Measurements from ENCODE around the gene THSD7B. TPM values are rescaled to one million over a fixed set of nuclear protein-coding genes. Genes with fewer than 3 reads are reported as not detected.
A peak's percentile ranks its signal among the peaks of the same experiment; 100 is the strongest.
"Not testable (repeated sequence)": the region's sequence is repeated elsewhere in the genome, so short reads cannot be mapped to it uniquely, and the experiment has no call there.

The THSD7B gene
- polyA plus RNA-seq, 2 of the 4 experiments (the other 2 are of a cell fraction), result not detected

DNA sequence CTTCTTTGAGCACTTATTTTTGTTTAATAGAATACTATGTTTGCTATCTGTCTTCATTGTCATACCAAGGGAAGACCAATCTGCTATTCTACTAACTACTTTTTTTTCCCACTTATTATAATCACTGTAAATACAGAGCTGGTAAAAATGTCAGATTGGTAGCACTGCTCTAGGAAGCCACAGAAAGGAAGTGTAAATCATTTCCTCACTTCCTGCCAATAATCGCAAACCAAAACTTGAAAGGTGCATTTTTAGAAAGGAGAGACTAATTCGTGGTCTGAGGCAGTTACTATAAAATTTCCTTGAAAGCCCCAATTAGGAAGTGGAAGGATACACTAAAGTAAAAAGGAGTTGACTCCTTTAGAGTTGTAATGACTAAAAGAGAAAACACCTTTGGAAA is 13.9 kb upstream of the THSD7B start:
- WGBS (ENCODE audit: missing lambda C conversion rate), result 15% methylated on average over 2 of the region's 2 CpGs

GRCh38 chr2:136758504-136758903 is 6.8 kb upstream of the THSD7B start:
- WGBS (ENCODE audit: missing lambda C conversion rate), result 36% methylated on average over 6 of the region's 22 CpGs
- ATAC-seq; H3K4me3 ChIP-seq; POLR2A ChIA-PET; FAIRE-seq; H3K4me1 ChIP-seq; DNase-seq (ENCODE audit: low read depth in 1 of 2, low spot score in 1 of 2); H3K4me2 ChIP-seq; H3K9me3 ChIP-seq; CTCF ChIA-PET; H3K27ac ChIP-seq: not testable (repeated sequence)

More for the DNA sequence above, 13.9 kb upstream of the THSD7B start:
- H3K27ac ChIP-seq, result no peak overlapping the region
- no peak overlapping the region for H3K4me3 ChIP-seq
- no peak for ATAC-seq
- TF ChIP-seq HOXB13 (CRISPR knock-in tag; IDR thresholded peaks at IDR 0.05; ENCODE audit: low read depth) (no peak), ZNF302 (CRISPR knock-in tag; IDR thresholded peaks at IDR 0.05) (no peak), MAFK (IDR thresholded peaks at IDR 0.05; ENCODE audit: partially characterized antibody) (no peak), EP300 (IDR thresholded peaks at IDR 0.05) (no peak), TP53 (CRISPR knock-in tag; IDR thresholded peaks at IDR 0.05) (no peak), CBX2 (IDR thresholded peaks at IDR 0.05; ENCODE audit: borderline replicate concordance, low read depth) (no peak), USF2 (IDR thresholded peaks at IDR 0.05) (no peak), RAD21 (conservative IDR thresholded peaks at IDR 0.05 in 1 of 2, IDR thresholded peaks at IDR 0.05 in 1 of 2) (no peak), POLR2A (IDR thresholded peaks at IDR 0.05; ENCODE audit: low read length) (no peak), NFE2L2 (conservative IDR thresholded peaks at IDR 0.05; ENCODE audit: low read length) (no peak), BHLHE40 (IDR thresholded peaks at IDR 0.05; ENCODE audit: low read depth, low read length) (no peak), HEYL (CRISPR knock-in tag; IDR thresholded peaks at IDR 0.05) (no peak), RNF2 (IDR thresholded peaks at IDR 0.05; ENCODE audit: borderline replicate concordance, low read depth) (no peak), ELK1 (IDR thresholded peaks at IDR 0.05; ENCODE audit: low read depth, low read length) (no peak), HOXB5 (CRISPR knock-in tag; IDR thresholded peaks at IDR 0.05) (no peak), GATA3 (IDR thresholded peaks at IDR 0.05; ENCODE audit: borderline replicate concordance) (no peak)
- TF ChIP-seq, protein P1, sequence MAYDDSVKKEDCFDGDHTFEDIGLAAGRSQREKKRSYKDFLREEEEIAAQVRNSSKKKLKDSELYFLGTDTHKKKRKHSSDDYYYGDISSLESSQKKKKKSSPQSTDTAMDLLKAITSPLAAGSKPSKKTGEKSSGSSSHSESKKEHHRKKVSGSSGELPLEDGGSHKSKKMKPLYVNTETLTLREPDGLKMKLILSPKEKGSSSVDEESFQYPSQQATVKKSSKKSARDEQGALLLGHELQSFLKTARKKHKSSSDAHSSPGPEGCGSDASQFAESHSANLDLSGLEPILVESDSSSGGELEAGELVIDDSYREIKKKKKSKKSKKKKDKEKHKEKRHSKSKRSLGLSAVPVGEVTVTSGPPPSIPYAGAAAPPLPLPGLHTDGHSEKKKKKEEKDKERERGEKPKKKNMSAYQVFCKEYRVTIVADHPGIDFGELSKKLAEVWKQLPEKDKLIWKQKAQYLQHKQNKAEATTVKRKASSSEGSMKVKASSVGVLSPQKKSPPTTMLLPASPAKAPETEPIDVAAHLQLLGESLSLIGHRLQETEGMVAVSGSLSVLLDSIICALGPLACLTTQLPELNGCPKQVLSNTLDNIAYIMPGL (CRISPR knock-in tag; IDR thresholded peaks at IDR 0.05; ENCODE audit: borderline replicate concordance), result no peak
- H3K4me1 ChIP-seq, result no peaks in the 10 kb centered on the region
- ChIA-PET CTCF (no interaction called here), POLR2A (no interaction called here)
- H3K4me2 ChIP-seq, result no peak overlapping the region
- DNase-seq (ENCODE audit: low read depth in 1 of 2, low spot score in 1 of 2), result no peak
- FAIRE-seq, result no peak
- no peaks in the 10 kb centered on the region for H3K9me3 ChIP-seq

DNA sequence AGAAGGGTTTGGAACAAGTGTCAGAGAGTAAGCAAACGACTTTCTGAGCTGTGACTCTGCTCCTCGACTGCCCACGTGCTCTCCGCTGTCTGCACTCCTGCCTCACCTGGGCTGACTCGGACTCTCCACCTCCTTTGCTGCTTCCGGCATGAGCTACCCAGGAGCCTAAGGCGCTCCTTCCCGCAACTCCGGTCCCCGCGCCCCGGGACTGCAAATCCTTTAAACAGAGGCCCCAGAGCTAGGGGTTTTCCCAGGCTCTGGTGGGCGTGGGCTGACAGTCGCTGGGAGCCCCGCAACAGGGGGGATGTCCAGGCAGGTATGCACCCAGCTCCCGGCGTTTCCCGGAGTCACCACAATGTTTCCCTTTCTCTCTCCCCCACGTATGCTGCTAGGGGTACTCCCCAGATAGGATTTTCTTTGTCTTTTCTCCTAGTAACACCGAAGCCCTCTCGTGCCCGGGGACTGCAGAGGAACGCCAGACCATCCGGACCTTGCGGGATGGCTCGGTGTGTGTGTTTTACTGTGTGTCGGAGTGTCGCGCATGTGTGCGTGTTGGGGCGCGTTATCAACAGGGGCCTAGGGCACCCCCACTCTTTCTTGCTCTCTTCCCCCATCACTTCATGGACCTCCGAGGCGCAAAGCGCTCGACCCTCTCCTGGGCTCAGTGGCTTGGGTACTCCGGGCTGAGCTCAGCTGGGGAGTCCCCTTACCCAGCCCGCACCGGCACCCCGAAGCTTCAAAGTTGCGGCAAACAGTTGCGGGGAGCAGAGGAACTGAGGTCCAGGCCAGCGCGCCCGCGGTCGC is 691 bp upstream of the THSD7B start:
- peak in 1 of 2 experiments; percentile 45; a peak in 3 of 6 replicates for ATAC-seq
- ChIA-PET CTCF (interaction anchor here (0.6 kb wide), 1 partner anchor 1074 kb away, joined by 3 read pairs; no protein-coding TSS in a partner anchor), POLR2A (no interaction called here)
- H3K4me2 ChIP-seq, result peak overlapping the region; percentile 69
- WGBS (ENCODE audit: missing lambda C conversion rate), result 20% methylated on average over 36 of the region's 47 CpGs
- no peak for DNase-seq (ENCODE audit: low read depth in 1 of 2, low spot score in 1 of 2)
- H3K9me3 ChIP-seq, result no peaks in the 10 kb centered on the region
- H3K4me1 ChIP-seq, result no peaks in the 10 kb centered on the region
- H3K4me3 ChIP-seq, result peak overlapping the region; percentile 39
- no peak overlapping the region for H3K27ac ChIP-seq
- no peak for FAIRE-seq
- TF ChIP-seq POLR2AphosphoS2 (conservative IDR thresholded peaks at IDR 0.05; ENCODE audit: low read length), result no peak
- TF ChIP-seq ZSCAN20 (CRISPR knock-in tag; IDR thresholded peaks at IDR 0.05), result no peak
